Middle frontal gyrus (tissue), 1 donor: Measurements from ENCODE around the gene PLA2G4C.
"Not testable (repeated sequence)": the region's sequence is repeated elsewhere in the genome, so short reads cannot be mapped to it uniquely, and the experiment has no call there.

Experiments used
- DNase-seq: peaks from one replicate; pipeline ENCODE4 v3.0.0-alpha.2; 2015; ENCODE audit warnings: low spot score; ENCODE audit errors: extremely low spot score

PLA2G4C gene

GRCh38 chr19:48111280-48111679, 663 bp upstream of the PLA2G4C start:
- DNase-seq, result no peak

- no peak for DNase-seq
Measured at GRCh38 chr19:48108997-48109782, 1.4 kb downstream of the PLA2G4C start.

GRCh38 chr19:48103922-48104321, 6.7 kb downstream of the PLA2G4C start:
- DNase-seq, result no peak

GRCh38 chr19:48102870-48103751, 7.5 kb downstream of the PLA2G4C start:
- DNase-seq, result no peak

- DNase-seq, result no peak
Measured at GRCh38 chr19:48095612-48096175, 14.9 kb downstream of the PLA2G4C start.

DNA sequence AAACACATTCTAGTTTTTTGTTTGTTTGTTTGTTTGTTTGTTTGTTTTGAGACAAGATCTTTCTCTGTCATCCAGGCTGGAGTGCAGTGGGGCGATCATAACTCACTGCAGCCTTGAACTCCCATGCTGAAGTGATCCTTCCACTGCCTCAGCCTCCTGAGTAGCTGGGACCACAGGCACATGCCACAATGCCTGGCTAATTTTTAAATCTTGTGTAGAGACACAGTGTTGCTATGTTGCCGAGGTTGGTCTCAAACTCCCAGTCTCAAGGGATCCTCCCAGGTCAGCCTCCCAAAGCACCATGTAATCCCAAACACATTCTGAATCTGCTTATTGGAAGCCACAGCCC, 15.8 kb downstream of the PLA2G4C start:
- no peak for DNase-seq

GRCh38 chr19:48094129-48094854, 16.3 kb downstream of the PLA2G4C start:
- DNase-seq, result no peak

DNA sequence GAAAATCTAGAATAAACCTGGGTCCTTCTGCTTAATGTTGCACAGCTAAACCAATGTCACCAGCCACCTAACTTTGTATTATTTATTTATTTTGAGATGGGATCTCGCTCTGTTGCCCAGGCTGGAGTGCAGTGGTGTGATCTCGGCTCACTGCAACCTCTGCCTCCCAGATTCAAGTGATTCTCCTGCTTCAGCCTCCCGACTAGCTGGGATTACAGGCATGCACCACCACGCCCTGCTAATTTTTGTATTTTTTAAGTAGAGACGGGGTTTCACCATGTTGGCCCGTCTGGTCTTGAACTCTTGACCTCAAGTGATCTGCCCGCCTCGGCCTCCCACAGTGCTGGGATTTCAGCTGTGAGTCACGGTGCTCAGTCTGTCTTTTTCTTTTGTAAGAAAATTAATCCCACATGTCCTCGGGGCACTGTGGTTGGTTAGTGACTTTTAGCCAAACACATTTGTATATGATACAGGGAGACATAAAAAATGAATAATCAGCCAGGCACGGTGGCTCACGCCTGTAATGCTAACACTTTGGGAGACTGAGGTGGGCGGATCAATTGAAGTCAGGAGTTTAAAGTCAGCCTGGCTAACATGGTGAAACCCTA, 19.4 kb downstream of the PLA2G4C start:
- DNase-seq, result not testable (repeated sequence)

DNA sequence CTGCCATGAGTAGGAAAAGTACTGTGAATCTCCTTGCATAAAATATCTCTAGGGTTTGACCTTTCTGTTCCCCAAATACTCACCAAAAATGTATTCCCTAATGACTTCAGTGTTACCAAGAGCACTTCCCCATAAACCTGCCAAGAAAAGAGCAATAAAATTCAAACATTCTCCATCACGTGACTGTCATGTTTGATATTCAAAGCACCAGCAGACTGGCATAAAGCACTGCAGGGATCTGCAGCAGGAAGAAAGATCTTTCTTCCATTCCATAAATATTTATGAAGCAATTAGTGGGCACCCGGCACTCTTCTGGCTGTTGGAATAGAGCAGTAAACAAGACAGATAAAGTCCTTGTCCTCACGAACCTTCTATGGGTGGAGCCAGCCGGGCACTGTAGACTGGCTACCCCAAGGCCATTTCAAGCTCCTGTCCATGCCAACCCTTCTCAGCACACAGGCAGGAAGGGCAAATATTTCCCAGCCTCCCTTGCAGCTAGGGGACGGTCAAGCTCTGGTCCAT, 20.3 kb downstream of the PLA2G4C start:
- DNase-seq, result peak; percentile 29

GRCh38 chr19:48088991-48089390, 21.6 kb downstream of the PLA2G4C start:
- not testable (repeated sequence) for DNase-seq

DNA sequence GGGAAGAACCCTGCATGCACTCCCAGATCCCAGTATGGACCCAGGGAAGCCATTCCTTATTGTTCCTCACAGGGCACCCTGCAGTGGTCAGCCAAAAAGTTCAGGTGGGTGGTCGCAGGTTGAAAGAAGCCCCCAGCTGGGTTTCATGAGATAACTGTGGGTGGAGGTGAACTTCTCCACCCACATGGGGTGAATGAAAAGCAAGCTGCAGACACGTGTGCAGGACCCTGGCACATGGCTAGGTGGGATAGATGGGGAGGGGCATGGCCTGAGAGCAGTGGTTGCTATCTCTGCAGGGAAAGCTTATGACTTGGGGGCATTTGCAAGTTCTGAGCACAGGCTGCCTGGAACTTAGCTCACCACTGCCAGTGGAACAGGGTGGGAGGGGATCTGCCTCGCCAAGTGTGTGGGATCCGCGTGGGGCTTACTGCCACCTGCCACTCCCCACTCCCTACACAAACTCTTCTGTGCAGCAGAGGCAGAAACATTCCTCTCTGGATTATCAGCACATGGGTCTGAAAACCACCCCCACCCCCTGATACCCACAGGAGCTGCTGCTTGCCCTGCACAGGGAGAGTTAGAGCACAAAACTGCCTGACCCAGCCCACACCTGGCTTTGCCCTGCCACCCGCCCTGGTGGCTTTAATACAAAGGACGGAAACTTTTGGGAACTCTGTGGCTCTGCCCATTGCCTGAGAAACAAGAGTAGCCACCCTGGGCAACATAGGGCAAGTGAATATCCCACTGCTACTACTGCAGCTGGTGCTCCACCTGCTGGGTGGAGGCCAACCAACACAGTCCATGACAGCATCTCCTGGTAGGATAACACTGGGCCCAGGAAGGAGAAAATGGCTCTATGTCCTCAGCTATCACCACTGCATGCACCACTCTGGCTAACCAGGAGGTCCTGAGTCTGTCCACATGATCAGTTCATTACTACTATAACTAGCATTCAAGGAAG, 24.4 kb downstream of the PLA2G4C start:
- no peak for DNase-seq

DNA sequence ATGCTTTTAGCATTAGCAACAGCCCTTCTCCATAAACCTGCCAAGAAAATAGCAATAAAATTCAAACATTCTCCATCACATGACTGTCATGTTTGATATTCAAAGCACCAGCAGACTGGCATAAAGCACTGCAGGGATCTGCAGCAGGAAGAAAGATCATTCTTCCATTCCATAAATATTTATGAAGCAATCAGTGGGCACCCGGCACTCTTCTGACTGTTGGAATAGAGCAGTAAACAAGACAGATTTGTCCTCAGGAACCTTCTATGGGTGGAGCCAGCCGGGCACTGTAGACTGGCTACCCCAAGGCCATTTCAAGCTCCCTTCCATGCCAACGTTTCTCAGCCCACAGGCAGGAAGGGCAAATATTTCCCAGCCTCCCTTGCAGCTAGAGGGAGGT, 25.5 kb downstream of the PLA2G4C start:
- DNase-seq, result peak; percentile 24

GRCh38 chr19:48081106-48081505, 29.5 kb downstream of the PLA2G4C start:
- no peak for DNase-seq

DNA sequence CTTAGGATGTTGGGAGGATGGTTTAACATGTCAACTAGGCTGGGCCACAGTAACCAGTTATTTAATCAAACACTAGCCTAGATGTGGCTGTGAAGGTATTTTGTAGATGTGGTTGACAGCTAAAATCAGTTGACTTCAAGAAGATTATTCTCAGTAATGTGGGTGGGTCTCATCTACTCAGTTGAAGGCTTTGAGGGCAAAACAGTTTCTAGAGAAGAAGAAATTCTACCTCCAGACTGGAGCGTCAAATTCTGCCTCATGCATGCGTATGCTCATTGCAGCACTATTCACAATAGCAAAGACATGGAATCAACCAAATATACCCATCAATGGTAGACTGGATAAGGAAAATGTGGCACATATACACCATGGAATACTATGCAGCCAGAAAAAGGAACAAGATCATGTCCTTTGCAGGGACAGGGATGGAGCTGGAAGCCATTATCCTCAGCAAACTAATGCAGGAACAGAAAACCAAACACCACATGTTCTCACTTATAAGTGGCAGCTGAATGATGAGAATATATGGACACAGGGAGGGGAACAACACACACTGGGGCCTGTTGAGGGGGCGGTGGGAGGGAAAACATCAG, 40.3 kb downstream of the PLA2G4C start:
- not testable (repeated sequence) for DNase-seq

- no peak for DNase-seq
Measured at GRCh38 chr19:48069435-48069834, 41.2 kb downstream of the PLA2G4C start.

DNA sequence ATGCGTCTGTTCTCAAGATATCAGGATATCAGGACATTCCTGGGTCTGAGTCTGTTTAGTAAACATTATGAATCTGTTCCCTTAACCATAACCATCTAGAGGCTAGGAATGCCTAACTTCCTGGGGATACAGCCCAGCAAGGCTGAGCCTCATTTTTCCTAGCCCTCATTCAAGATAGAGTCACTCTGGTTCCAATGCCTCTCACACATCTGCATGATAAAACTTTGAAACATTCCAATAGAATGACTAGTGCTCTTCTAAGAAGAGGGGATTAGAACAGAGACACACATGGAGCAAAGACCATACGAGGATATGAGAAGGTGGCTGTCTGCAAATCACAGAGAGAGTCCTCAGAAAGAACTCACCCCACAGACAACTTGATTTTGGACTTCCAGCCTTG, 46.1 kb downstream of the PLA2G4C start:
- DNase-seq, result no peak

DNA sequence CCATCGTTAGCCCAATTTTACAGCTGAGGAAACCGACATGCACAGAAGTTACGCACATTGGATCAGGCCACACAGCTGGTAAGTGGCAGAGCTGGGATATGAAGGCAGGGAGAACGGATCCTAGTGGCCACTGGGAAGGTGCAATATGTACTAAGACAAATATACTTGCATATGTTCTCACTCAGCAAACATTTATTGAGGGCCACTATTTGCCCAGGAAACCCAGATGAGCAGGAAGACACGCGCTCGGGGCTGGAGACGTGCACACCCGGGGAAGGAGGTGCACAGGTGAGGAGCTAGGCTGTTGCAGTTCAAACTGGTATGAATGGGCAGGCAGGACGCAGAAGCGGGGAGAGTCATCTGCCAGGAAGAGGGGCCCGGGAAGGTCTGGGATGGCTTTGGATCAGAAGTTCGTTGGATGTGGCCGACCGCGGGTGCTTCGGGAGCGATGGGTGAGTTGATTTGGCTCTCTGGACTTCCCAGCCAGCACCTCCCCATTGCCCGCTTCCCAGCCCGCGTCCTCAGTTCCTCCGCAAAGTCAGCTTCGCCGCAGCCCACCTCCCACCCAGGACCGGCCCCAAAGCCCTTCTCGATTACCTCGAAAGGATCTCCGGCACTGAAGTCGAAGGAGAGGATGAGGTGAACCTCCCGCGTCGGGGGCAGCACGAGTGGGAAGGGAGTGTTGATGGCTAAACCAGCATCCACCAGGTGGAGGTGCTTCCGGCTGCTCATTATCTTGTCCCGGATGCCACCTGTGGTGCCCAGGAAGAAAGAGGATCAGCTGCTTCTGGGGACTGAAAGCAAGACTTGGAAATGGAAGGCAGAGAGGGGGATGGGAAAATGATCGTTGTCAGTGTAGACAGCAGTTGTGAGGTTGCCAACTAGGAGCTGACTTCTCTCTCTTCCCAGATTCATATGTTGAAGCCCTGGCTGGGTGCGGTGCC, 48.9 kb downstream of the PLA2G4C start:
- no peak for DNase-seq

DNA sequence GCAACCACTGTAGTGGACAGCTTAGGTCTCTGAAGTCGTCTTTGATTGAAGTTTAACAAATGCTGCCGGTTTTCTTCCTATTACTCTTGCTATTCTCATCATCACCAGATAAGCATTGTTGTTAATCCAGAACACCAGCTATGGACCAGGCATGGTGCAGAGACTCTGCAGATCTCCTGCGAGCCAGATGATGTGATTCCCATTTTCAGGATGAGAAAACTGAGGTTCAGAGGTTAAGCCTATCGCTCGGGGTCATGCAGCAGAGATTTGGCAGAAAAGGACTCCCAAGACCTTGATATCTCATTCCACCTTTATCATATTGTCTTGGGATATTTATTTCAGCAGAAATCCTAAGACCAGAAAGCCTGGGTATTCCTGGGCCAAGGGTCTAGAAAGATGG, 50.2 kb downstream of the PLA2G4C start:
- no peak for DNase-seq
